A673 (cell line): Measurements from ENCODE around the gene CATSPERB. TPM values are rescaled to one million over a fixed set of nuclear protein-coding genes. Genes with fewer than 3 reads are reported as not detected.

Source experiments
- BruUV-seq: library from RNA; stranded (reverse); fragments of 400-500 nt; replicated peaks from 2 replicates; lab custom pipeline; 2021; lab: Mats Ljungman, UMichigan
- CTCF ChIA-PET: fragments of 300-600 bp; sonication (Branson Sonifier 250); formaldehyde crosslinking; loops from one replicate; lab custom pipeline; 2022; ENCODE audit warnings: antibody characterized with exemption; lab: Charles Lee
- POLR2A ChIA-PET: fragments of 300-600 bp; sonication (Branson Sonifier 250); formaldehyde crosslinking; loops from one replicate; lab custom pipeline; 2022; ENCODE audit warnings: antibody characterized with exemption; ENCODE audit not compliant: low non-redundant PET; lab: Charles Lee
- DNase-seq: peaks from one replicate; pipeline ENCODE4 v3.0.0-alpha.2; 2015; ENCODE audit warnings: low spot score
- H3K27ac ChIP-seq: fragments of 200-600 bp; sonication (generic); 2 replicates; pipeline ENCODE4 v1.5.1; 2016; ENCODE audit warnings: mixed run types, low read depth, mild to moderate bottlenecking, mixed read lengths, antibody characterized with exemption, low read length; ENCODE audit not compliant: poor library complexity, severe bottlenecking
- H3K27me3 ChIP-seq: fragments of 200-600 bp; sonication (generic); replicated peaks from 2 replicates; pipeline ENCODE4 v1.6.1; 2017; ENCODE audit warnings: mixed run types, low read depth, mild to moderate bottlenecking, mixed read lengths, antibody characterized with exemption, low read length; ENCODE audit not compliant: insufficient read depth, poor library complexity
- H3K36me3 ChIP-seq: fragments of 200-600 bp; sonication (generic); 2 replicates; pipeline ENCODE4 v1.6.1; 2016; ENCODE audit warnings: mixed run types, mild to moderate bottlenecking, mixed read lengths, antibody characterized with exemption, low read length; ENCODE audit not compliant: insufficient read depth, poor library complexity, severe bottlenecking
- H3K4me1 ChIP-seq: fragments of 200-600 bp; sonication (generic); 2 replicates; pipeline ENCODE4 v1.6.1; 2017; ENCODE audit warnings: mixed run types, mild to moderate bottlenecking, mixed read lengths, antibody characterized with exemption, low read length; ENCODE audit not compliant: insufficient read depth, poor library complexity, severe bottlenecking
- H3K4me3 ChIP-seq: fragments of 200-600 bp; sonication (generic); 2 replicates; pipeline ENCODE4 v1.5.1; 2016; ENCODE audit warnings: low read depth, mixed run types, mild to moderate bottlenecking, mixed read lengths, low read length; ENCODE audit not compliant: poor library complexity, severe bottlenecking
- H3K9me3 ChIP-seq: fragments of 200-600 bp; sonication (generic); 2 replicates; pipeline ENCODE4 v1.6.1; 2016; ENCODE audit warnings: mixed run types, low read depth, mild to moderate bottlenecking, mixed read lengths, antibody characterized with exemption, low read length; ENCODE audit not compliant: poor library complexity, severe bottlenecking
- EZH2 ChIP-seq: fragments of 200-600 bp; sonication (generic); IDR thresholded peaks from 2 replicates; pipeline ENCODE4 v1.6.1; 2017; ENCODE audit warnings: borderline replicate concordance, low read depth, mild to moderate bottlenecking, mixed read lengths, antibody characterized with exemption, low read length; ENCODE audit not compliant: poor library complexity, severe bottlenecking
- intact Hi-C: fragments of 100-400 bp; cut with micrococcal nuclease; formaldehyde crosslinking; loops from one replicate; pipeline ENCODE4 v1.10.0; 2022; ENCODE audit not compliant: unreplicated experiment
- total RNA-seq: library from RNA; stranded (reverse); gene quantifications from 2 replicates; pipeline ENCODE4 v1.2.3, GENCODE V29; 2021
- TF ChIP-seq, protein P1 (sequence below): fragments of 300-800, 200-600 bp; sonication (generic); conservative IDR thresholded peaks from 2 replicates; pipeline ENCODE4 v1.5.1; 2017; ENCODE audit warnings: low read depth, mild to moderate bottlenecking, antibody characterized with exemption, low read length, moderate library complexity, mixed read lengths

CATSPERB gene
- total RNA-seq, 1 experiment from 2014 or later, result not detected

DNA sequence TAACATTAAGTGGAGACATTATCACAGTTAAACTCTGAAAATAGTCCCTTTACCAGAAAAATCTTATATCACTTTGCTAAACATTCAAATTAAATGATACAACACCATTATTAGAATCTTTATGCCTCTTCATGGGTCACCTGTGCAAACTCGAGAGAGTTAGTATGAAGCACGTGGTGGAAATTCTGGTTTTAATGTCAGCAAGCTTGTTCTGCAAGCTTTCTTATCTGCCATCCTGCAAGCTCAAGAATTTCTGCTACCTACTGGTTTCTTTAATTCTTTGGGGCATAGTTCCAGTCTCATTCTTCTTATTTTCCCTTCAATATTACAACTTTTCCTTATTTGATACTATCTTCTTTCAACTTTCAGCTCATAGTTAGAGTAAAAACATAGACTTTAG lies 868 bp downstream of the CATSPERB start:
- BruUV-seq, result no TSS peak
- Histone ChIP-seq H3K27me3 (peaks cover 11% of the 10 kb centered on the region), H3K4me1 (no peaks in the 10 kb centered on the region), H3K36me3 (no peaks in the 10 kb centered on the region), H3K27ac (no peak overlapping the region), H3K9me3 (no peaks in the 10 kb centered on the region), H3K4me3 (no peak overlapping the region)
- no peak for DNase-seq
- TF ChIP-seq EZH2, result no peak
- TF ChIP-seq, protein P1, sequence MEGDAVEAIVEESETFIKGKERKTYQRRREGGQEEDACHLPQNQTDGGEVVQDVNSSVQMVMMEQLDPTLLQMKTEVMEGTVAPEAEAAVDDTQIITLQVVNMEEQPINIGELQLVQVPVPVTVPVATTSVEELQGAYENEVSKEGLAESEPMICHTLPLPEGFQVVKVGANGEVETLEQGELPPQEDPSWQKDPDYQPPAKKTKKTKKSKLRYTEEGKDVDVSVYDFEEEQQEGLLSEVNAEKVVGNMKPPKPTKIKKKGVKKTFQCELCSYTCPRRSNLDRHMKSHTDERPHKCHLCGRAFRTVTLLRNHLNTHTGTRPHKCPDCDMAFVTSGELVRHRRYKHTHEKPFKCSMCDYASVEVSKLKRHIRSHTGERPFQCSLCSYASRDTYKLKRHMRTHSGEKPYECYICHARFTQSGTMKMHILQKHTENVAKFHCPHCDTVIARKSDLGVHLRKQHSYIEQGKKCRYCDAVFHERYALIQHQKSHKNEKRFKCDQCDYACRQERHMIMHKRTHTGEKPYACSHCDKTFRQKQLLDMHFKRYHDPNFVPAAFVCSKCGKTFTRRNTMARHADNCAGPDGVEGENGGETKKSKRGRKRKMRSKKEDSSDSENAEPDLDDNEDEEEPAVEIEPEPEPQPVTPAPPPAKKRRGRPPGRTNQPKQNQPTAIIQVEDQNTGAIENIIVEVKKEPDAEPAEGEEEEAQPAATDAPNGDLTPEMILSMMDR, result no peak
- intact Hi-C loops, result no loop called here
- CTCF ChIA-PET, result no interaction called here
- POLR2A ChIA-PET, result no interaction called here

DNA sequence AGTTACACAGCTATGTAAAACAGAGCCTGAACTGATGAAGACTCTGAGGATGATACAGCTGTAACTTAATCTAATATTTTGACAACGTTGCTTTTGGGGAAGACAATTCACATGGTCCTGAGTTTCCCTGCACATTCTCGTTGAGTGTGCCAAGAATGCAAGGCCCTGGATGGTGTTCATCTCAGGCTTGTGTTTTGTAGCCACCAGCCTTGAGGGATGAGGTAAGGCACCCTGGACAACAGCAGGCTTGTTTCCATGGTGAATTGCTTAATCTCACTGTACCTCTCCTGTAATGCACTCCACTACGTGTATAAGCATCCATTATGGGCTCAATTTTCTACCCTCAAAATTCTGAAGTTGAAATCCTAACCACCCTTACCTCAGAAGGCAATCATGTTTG lies 2.1 kb downstream of the CATSPERB start:
- DNase-seq, result no peak
- ChIA-PET CTCF (no interaction called here), POLR2A (no interaction called here)
- intact Hi-C loops, result no loop called here
- BruUV-seq, result no TSS peak
- no peak overlapping the region for H3K4me3 ChIP-seq
- TF ChIP-seq, protein P1, result no peak
- TF ChIP-seq EZH2, result no peak
- H3K36me3 ChIP-seq, result no peaks in the 10 kb centered on the region
- peaks cover 17% of the 10 kb centered on the region for H3K27me3 ChIP-seq
- H3K27ac ChIP-seq, result no peak overlapping the region
- no peaks in the 10 kb centered on the region for H3K9me3 ChIP-seq
- no peaks in the 10 kb centered on the region for H3K4me1 ChIP-seq

GRCh38 chr14:91728616-91729183 lies 3.2 kb downstream of the CATSPERB start:
- CTCF ChIA-PET, result no interaction called here
- no peak overlapping the region for H3K4me3 ChIP-seq
- TF ChIP-seq, protein P1, result no peak
- no peak for TF ChIP-seq EZH2
- peaks cover 20% of the 10 kb centered on the region for H3K27me3 ChIP-seq
- no TSS peak for BruUV-seq
- no peak overlapping the region for H3K27ac ChIP-seq
- H3K9me3 ChIP-seq, result no peaks in the 10 kb centered on the region
- H3K4me1 ChIP-seq, result no peaks in the 10 kb centered on the region
- no peak for DNase-seq
- no peaks in the 10 kb centered on the region for H3K36me3 ChIP-seq
- intact Hi-C loops, result no loop called here
- POLR2A ChIA-PET, result no interaction called here
